ENCODE data around the gene MACROD2. TPM values are rescaled to one million over a fixed set of nuclear protein-coding genes. Genes with fewer than 3 reads are reported as not detected.

MACROD2 gene
- total RNA-seq, 2 donors from 2014 or later: 8.3 to 21.8 TPM

- ATAC-seq (no peak), DNase-seq (no peak)
- no peak for TF ChIP-seq POLR2A (IDR thresholded peaks at IDR 0.05)
- TF ChIP-seq CTCF (IDR thresholded peaks at IDR 0.05): no peak
- intact Hi-C loops (cut with DNase I): no loop called here
- Histone ChIP-seq H3K27ac (no peak overlapping the region), H3K4me1 (no peaks in the 10 kb centered on the region), H3K27me3 (no peaks in the 10 kb centered on the region), H3K9me3 (no peaks in the 10 kb centered on the region), H3K36me3 (replicated peaks in 1 of 2; ENCODE audit: insufficient read depth in 1 of 2, low read depth in 2 of 2) (no peaks in the 10 kb centered on the region), H3K4me3 (no peak overlapping the region)
- WGBS, 2 donors: 91 to 97% methylated on average over 8 of the region's 8 CpGs
These were observed 934.1 kb downstream of the MACROD2 start for GRCh38 chr20:14929388-14929787.

GRCh38 chr20:14932040-14932439 is 936.7 kb downstream of the MACROD2 start:
- Histone ChIP-seq H3K4me1 (no peaks in the 10 kb centered on the region), H3K4me3 (no peak overlapping the region), H3K9me3 (no peaks in the 10 kb centered on the region), H3K27me3 (no peaks in the 10 kb centered on the region), H3K36me3 (replicated peaks in 1 of 2; ENCODE audit: insufficient read depth in 1 of 2, low read depth in 2 of 2) (no peaks in the 10 kb centered on the region), H3K27ac (no peak overlapping the region)
- DNase-seq (no peak), ATAC-seq (no peak)
- WGBS, 2 donors: 92 to 93% methylated on average over 4 of the region's 4 CpGs
- intact Hi-C loops (cut with DNase I): no loop called here
- TF ChIP-seq POLR2A (IDR thresholded peaks at IDR 0.05) (no peak), CTCF (IDR thresholded peaks at IDR 0.05) (no peak)

GRCh38 chr20:14935285-14935684 is 940.0 kb downstream of the MACROD2 start:
- Histone ChIP-seq H3K9me3 (no peaks in the 10 kb centered on the region), H3K4me1 (no peaks in the 10 kb centered on the region), H3K27ac (no peak overlapping the region), H3K27me3 (no peaks in the 10 kb centered on the region), H3K36me3 (replicated peaks in 1 of 2; ENCODE audit: insufficient read depth in 1 of 2, low read depth in 2 of 2) (no peaks in the 10 kb centered on the region), H3K4me3 (no peak overlapping the region)
- WGBS, 2 donors: 56 to 77% methylated on average over 1 of the region's 1 CpG
- ATAC-seq: no peak
- DNase-seq: no peak
- intact Hi-C loops (cut with DNase I): no loop called here
- no peak for TF ChIP-seq POLR2A (IDR thresholded peaks at IDR 0.05)
- TF ChIP-seq CTCF (IDR thresholded peaks at IDR 0.05): no peak

- no peak for ATAC-seq
- no peaks in the 10 kb centered on the region for H3K4me1 ChIP-seq
- WGBS, 2 donors: 92 to 93% methylated on average over 3 of the region's 3 CpGs
- intact Hi-C loops (cut with DNase I): no loop called here
- H3K27ac ChIP-seq: no peak overlapping the region
- no peaks in the 10 kb centered on the region for H3K9me3 ChIP-seq
- no peak for TF ChIP-seq POLR2A (IDR thresholded peaks at IDR 0.05)
- TF ChIP-seq CTCF (IDR thresholded peaks at IDR 0.05): no peak
- H3K36me3 ChIP-seq (replicated peaks in 1 of 2; ENCODE audit: insufficient read depth in 1 of 2, low read depth in 2 of 2): no peaks in the 10 kb centered on the region
- no peaks in the 10 kb centered on the region for H3K27me3 ChIP-seq
- no peak overlapping the region for H3K4me3 ChIP-seq
- DNase-seq: no peak
These were observed 941.7 kb downstream of the MACROD2 start for GRCh38 chr20:14937021-14937420.

- no peak overlapping the region for H3K27ac ChIP-seq
- ATAC-seq (no peak), DNase-seq (no peak)
- H3K4me3 ChIP-seq: no peak overlapping the region
- no peaks in the 10 kb centered on the region for H3K36me3 ChIP-seq (replicated peaks in 1 of 2; ENCODE audit: insufficient read depth in 1 of 2, low read depth in 2 of 2)
- 82 to 83% methylated on average over 2 of the region's 2 CpGs for WGBS, 2 donors
- H3K9me3 ChIP-seq: no peaks in the 10 kb centered on the region
- intact Hi-C loops (cut with DNase I): no loop called here
- H3K27me3 ChIP-seq: no peaks in the 10 kb centered on the region
- H3K4me1 ChIP-seq: no peaks in the 10 kb centered on the region
- TF ChIP-seq POLR2A (IDR thresholded peaks at IDR 0.05) (no peak), CTCF (IDR thresholded peaks at IDR 0.05) (no peak)
These were observed 942.5 kb downstream of the MACROD2 start for GRCh38 chr20:14937846-14938245.

Measured in body of pancreas (tissue), 4 donors.